ENCODE measurements around the gene PRKAB1. TPM values are rescaled to one million over a fixed set of nuclear protein-coding genes. Genes with fewer than 3 reads are reported as not detected.

The PRKAB1 gene
- total RNA-seq, 1 donor from 2014 or later = 45.6 TPM

GRCh38 chr12:119627019-119627643, 40.8 kb upstream of the PRKAB1 start:
- TF ChIP-seq, protein P1, sequence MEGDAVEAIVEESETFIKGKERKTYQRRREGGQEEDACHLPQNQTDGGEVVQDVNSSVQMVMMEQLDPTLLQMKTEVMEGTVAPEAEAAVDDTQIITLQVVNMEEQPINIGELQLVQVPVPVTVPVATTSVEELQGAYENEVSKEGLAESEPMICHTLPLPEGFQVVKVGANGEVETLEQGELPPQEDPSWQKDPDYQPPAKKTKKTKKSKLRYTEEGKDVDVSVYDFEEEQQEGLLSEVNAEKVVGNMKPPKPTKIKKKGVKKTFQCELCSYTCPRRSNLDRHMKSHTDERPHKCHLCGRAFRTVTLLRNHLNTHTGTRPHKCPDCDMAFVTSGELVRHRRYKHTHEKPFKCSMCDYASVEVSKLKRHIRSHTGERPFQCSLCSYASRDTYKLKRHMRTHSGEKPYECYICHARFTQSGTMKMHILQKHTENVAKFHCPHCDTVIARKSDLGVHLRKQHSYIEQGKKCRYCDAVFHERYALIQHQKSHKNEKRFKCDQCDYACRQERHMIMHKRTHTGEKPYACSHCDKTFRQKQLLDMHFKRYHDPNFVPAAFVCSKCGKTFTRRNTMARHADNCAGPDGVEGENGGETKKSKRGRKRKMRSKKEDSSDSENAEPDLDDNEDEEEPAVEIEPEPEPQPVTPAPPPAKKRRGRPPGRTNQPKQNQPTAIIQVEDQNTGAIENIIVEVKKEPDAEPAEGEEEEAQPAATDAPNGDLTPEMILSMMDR (IDR thresholded peaks at IDR 0.05) = no peak
- no peaks in the 10 kb centered on the region for H3K9me3 ChIP-seq
- intact Hi-C loops (cut with DNase I) = no loop called here
- DNase-seq = no peak
- H3K36me3 ChIP-seq = no peaks in the 10 kb centered on the region
- no peaks in the 10 kb centered on the region for H3K4me1 ChIP-seq
- no peak overlapping the region for H3K4me3 ChIP-seq
- no peak for ATAC-seq
- H3K27me3 ChIP-seq (ENCODE audit: low read depth) = no peaks in the 10 kb centered on the region
- no peak overlapping the region for H3K27ac ChIP-seq

DNA sequence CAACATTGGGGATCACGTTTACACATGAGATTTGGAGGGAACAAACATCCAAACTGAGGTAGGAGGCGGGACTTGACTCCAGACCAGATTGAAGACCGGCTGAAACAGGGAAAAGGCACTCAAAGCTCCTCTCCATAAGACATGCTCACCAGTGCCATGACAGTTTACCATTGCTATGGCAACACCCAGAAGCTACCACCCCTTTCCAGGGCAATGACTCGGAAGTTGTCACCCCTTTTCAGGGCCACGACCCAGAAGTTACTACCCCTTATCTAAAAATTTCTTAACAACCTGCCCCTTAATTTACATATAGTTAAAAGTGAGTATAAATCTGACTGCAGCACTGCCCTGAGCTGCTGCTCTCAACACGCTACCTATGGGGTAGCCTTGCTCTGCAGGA, 40.2 kb upstream of the PRKAB1 start:
- ATAC-seq (no peak), DNase-seq (no peak)
- Histone ChIP-seq H3K4me1 (no peaks in the 10 kb centered on the region), H3K36me3 (no peaks in the 10 kb centered on the region), H3K27me3 (ENCODE audit: low read depth) (no peaks in the 10 kb centered on the region), H3K27ac (no peak overlapping the region), H3K9me3 (no peaks in the 10 kb centered on the region), H3K4me3 (no peak overlapping the region)
- intact Hi-C loops (cut with DNase I) = no loop called here
- TF ChIP-seq, protein P1 (IDR thresholded peaks at IDR 0.05) = no peak

GRCh38 chr12:119630223-119630780, 37.6 kb upstream of the PRKAB1 start:
- no peak for ATAC-seq
- H3K9me3 ChIP-seq = no peaks in the 10 kb centered on the region
- no peak for DNase-seq
- intact Hi-C loops (cut with DNase I) = no loop called here
- no peaks in the 10 kb centered on the region for H3K4me1 ChIP-seq
- no peaks in the 10 kb centered on the region for H3K36me3 ChIP-seq
- H3K27ac ChIP-seq = no peak overlapping the region
- TF ChIP-seq, protein P1 (IDR thresholded peaks at IDR 0.05) = no peak
- H3K27me3 ChIP-seq (ENCODE audit: low read depth) = no peaks in the 10 kb centered on the region
- no peak overlapping the region for H3K4me3 ChIP-seq

- ATAC-seq = no peak
- no peak overlapping the region for H3K4me3 ChIP-seq
- no peaks in the 10 kb centered on the region for H3K9me3 ChIP-seq
- intact Hi-C loops (cut with DNase I) = no loop called here
- no peaks in the 10 kb centered on the region for H3K4me1 ChIP-seq
- no peak overlapping the region for H3K27ac ChIP-seq
- no peaks in the 10 kb centered on the region for H3K27me3 ChIP-seq (ENCODE audit: low read depth)
- TF ChIP-seq, protein P1 (IDR thresholded peaks at IDR 0.05) = no peak
- H3K36me3 ChIP-seq = no peaks in the 10 kb centered on the region
- no peak for DNase-seq
Measured at GRCh38 chr12:119630962-119631550, 36.9 kb upstream of the PRKAB1 start.

- no peak for ATAC-seq
- DNase-seq = no peak
- no peaks in the 10 kb centered on the region for H3K36me3 ChIP-seq
- no peaks in the 10 kb centered on the region for H3K4me1 ChIP-seq
- no peaks in the 10 kb centered on the region for H3K27me3 ChIP-seq (ENCODE audit: low read depth)
- no peak overlapping the region for H3K4me3 ChIP-seq
- intact Hi-C loops (cut with DNase I) = no loop called here
- no peaks in the 10 kb centered on the region for H3K9me3 ChIP-seq
- H3K27ac ChIP-seq = no peak overlapping the region
- TF ChIP-seq, protein P1 (IDR thresholded peaks at IDR 0.05) = no peak
Measured at GRCh38 chr12:119631930-119632678, 35.8 kb upstream of the PRKAB1 start.
